Mesendoderm (in vitro differentiated cells): ENCODE measurements around the gene SEMA3B.
"Not testable (repeated sequence)": the region's sequence is repeated elsewhere in the genome, so short reads cannot be mapped to it uniquely, and the experiment has no call there.

Experiments
- DNase-seq: peaks from one replicate; pipeline ENCODE4 v3.0.0; 2013
- H2AK5ac ChIP-seq: 2 replicates; pipeline ENCODE4 v1.6.1; 2013; ENCODE audit warnings: low read length, inconsistent platforms
- H2BK120ac ChIP-seq: 2 replicates; pipeline ENCODE4 v1.6.1; 2013; ENCODE audit warnings: low read depth, mild to moderate bottlenecking, low read length, moderate library complexity, mixed read lengths
- H2BK15ac ChIP-seq: replicated peaks from 2 replicates; pipeline ENCODE4 v1.6.1; 2013; ENCODE audit warnings: low read depth, mild to moderate bottlenecking, moderate library complexity
- H2BK5ac ChIP-seq: 2 replicates; pipeline ENCODE4 v1.6.1; 2013; ENCODE audit warnings: low read length, inconsistent platforms
- H3K18ac ChIP-seq: 2 replicates; pipeline ENCODE4 v1.6.1; 2013; ENCODE audit warnings: mild to moderate bottlenecking, low read length, mixed read lengths
- H3K23ac ChIP-seq: one replicate; pipeline ENCODE4 v1.6.1; 2013; ENCODE audit warnings: low read length
- H3K27ac ChIP-seq: 2 replicates; pipeline ENCODE4 v1.5.1; 2013; ENCODE audit warnings: low read depth, mild to moderate bottlenecking, inconsistent platforms, low read length, moderate library complexity
- H3K27me3 ChIP-seq: 2 replicates; pipeline ENCODE4 v1.6.1; 2013; ENCODE audit warnings: low read length, control low read depth, mild to moderate bottlenecking, inconsistent platforms; ENCODE audit not compliant: insufficient read depth, poor library complexity
- H3K36me3 ChIP-seq: 2 replicates; pipeline ENCODE4 v1.6.1; 2013; ENCODE audit warnings: low read length, inconsistent platforms; ENCODE audit not compliant: control insufficient read depth, insufficient read depth
- H3K4ac ChIP-seq: one replicate; pipeline ENCODE4 v1.6.1; 2013; ENCODE audit warnings: low read depth, mild to moderate bottlenecking, low read length, moderate library complexity
- H3K4me1 ChIP-seq: 2 replicates; pipeline ENCODE4 v1.6.1; 2013; ENCODE audit warnings: low read depth, low read length, inconsistent platforms; ENCODE audit not compliant: control insufficient read depth
- H3K4me2 ChIP-seq: 2 replicates; pipeline ENCODE4 v1.6.1; 2013; ENCODE audit warnings: low read length
- H3K4me3 ChIP-seq: 2 replicates; pipeline ENCODE4 v1.5.1; 2013; ENCODE audit warnings: mild to moderate bottlenecking, low read length
- H3K56ac ChIP-seq: one replicate; pipeline ENCODE4 v1.6.1; 2013; ENCODE audit warnings: low read length
- H3K79me1 ChIP-seq: 2 replicates; pipeline ENCODE4 v1.6.1; 2013; ENCODE audit warnings: low read length, inconsistent platforms
- H3K79me2 ChIP-seq: 2 replicates; pipeline ENCODE4 v1.6.1; 2013; ENCODE audit warnings: mild to moderate bottlenecking, low read length; ENCODE audit not compliant: control insufficient read depth, insufficient read depth
- H3K9ac ChIP-seq: 2 replicates; pipeline ENCODE4 v1.6.1; 2013; ENCODE audit warnings: low read length, inconsistent platforms
- H4K5ac ChIP-seq: one replicate; pipeline ENCODE4 v1.6.1; 2013; ENCODE audit warnings: low read length
- H4K8ac ChIP-seq: one replicate; pipeline ENCODE4 v1.6.1; 2013; ENCODE audit warnings: low read depth, mild to moderate bottlenecking, control low read depth, low read length, moderate library complexity
- WGBS: extraction: QIAGEN DNeasy Blood & Tissue Kit; methylation state at CpG from one replicate; pipeline ENCODE4 v1.1.7; 2013; ENCODE audit warnings: low lambda C conversion rate, missing lambda C conversion rate; ENCODE audit not compliant: insufficient coverage; ENCODE audit errors: extremely low coverage; 5-methylcytosine and 5-hydroxymethylcytosine counted together

Gene SEMA3B

DNA sequence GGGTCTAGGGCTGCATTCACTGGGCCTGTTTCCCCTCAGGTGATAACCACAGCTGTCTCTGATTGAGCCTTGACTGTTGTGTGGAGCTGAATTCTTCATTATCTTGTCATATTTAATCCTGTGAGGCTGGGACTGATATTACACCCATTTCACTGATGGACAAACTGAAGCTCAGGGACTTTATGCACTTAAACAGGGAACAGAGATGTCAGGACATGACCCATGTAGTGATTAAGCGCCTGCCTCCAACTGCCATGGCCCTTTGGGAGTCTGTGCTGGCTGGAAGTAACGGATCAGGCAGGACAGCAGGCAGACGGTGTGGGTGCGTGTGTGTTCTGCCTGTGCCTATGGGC is 25.4 kb upstream of the SEMA3B start:
- H4K8ac ChIP-seq, result no peak overlapping the region
- no peak overlapping the region for H3K4me3 ChIP-seq
- WGBS, result no CpG with 5 or more reads among the region's 4 CpGs
- peaks cover 48% of the 10 kb centered on the region for H3K4me1 ChIP-seq
- no peak overlapping the region for H3K23ac ChIP-seq
- H3K27ac ChIP-seq, result peak overlapping the region; percentile 5
- no peak overlapping the region for H3K4ac ChIP-seq
- no peak overlapping the region for H2BK15ac ChIP-seq
- H3K9ac ChIP-seq, result peak overlapping the region; percentile 17
- H2AK5ac ChIP-seq, result no peak overlapping the region
- H3K56ac ChIP-seq, result peak overlapping the region; percentile 83
- no peaks in the 10 kb centered on the region for H3K27me3 ChIP-seq
- DNase-seq, result no peak
- H4K5ac ChIP-seq, result no peak overlapping the region
- no peak overlapping the region for H3K18ac ChIP-seq
- no peak overlapping the region for H2BK120ac ChIP-seq
- H3K79me2 ChIP-seq, result peaks cover 69% of the 10 kb centered on the region
- peak overlapping the region; percentile 20 for H2BK5ac ChIP-seq
- H3K4me2 ChIP-seq, result no peak overlapping the region
- H3K79me1 ChIP-seq, result peaks cover 36% of the 10 kb centered on the region
- no peaks in the 10 kb centered on the region for H3K36me3 ChIP-seq

- H3K27ac ChIP-seq, H2BK120ac ChIP-seq, DNase-seq, H3K4me3 ChIP-seq, H2BK15ac ChIP-seq, H4K5ac ChIP-seq, H3K9ac ChIP-seq, H3K23ac ChIP-seq, H3K4ac ChIP-seq, H2BK5ac ChIP-seq, H4K8ac ChIP-seq, H3K4me2 ChIP-seq, H3K36me3 ChIP-seq, H3K27me3 ChIP-seq, H3K18ac ChIP-seq: not testable (repeated sequence)
- Histone ChIP-seq H3K79me1 (peaks cover 40% of the 10 kb centered on the region), H3K79me2 (peaks cover 69% of the 10 kb centered on the region), H3K4me1 (peaks cover 41% of the 10 kb centered on the region), H3K56ac (peak overlapping the region; percentile 73), H2AK5ac (peak overlapping the region; percentile 17)
- WGBS, result no CpG with 5 or more reads among the region's 6 CpGs
These were observed 24.1 kb upstream of the SEMA3B start for GRCh38 chr3:50244813-50245212.

- H3K4me3 ChIP-seq, result no peak overlapping the region
These were observed 23.6 kb upstream of the SEMA3B start for GRCh38 chr3:50245251-50245745.

GRCh38 chr3:50245831-50246516 is 23.0 kb upstream of the SEMA3B start:
- Histone ChIP-seq H3K23ac (peak overlapping the region; percentile 92), H2BK5ac (peak overlapping the region; percentile 98), H3K4me2 (peak overlapping the region; percentile 35), H4K8ac (no peak overlapping the region), H3K9ac (peak overlapping the region; percentile 85), H3K4ac (peak overlapping the region; percentile 75), H3K79me2 (peaks cover 69% of the 10 kb centered on the region), H3K4me1 (peaks cover 33% of the 10 kb centered on the region), H3K79me1 (peaks cover 43% of the 10 kb centered on the region), H3K4me3 (no peak overlapping the region), H4K5ac (no peak overlapping the region), H3K36me3 (peaks cover 2% of the 10 kb centered on the region), H2BK120ac (peak overlapping the region; percentile 18), H3K56ac (peak overlapping the region; percentile 95), H3K18ac (peak overlapping the region; percentile 43), H2BK15ac (no peak overlapping the region), H3K27ac (peak overlapping the region; percentile 88), H2AK5ac (peak overlapping the region; percentile 99), H3K27me3 (no peaks in the 10 kb centered on the region)
- DNase-seq, result peak; percentile 97
- WGBS, result no CpG with 5 or more reads among the region's 25 CpGs

More at GRCh38 chr3:50245251-50245745, 23.6 kb upstream of the SEMA3B start:
- Histone ChIP-seq H3K23ac (no peak overlapping the region), H3K4me1 (peaks cover 36% of the 10 kb centered on the region), H2BK5ac (peak overlapping the region; percentile 82), H2BK120ac (no peak overlapping the region), H4K5ac (no peak overlapping the region), H2BK15ac (no peak overlapping the region), H4K8ac (no peak overlapping the region), H3K27ac (peak overlapping the region; percentile 88), H3K4ac (peak overlapping the region; percentile 75), H3K9ac (peak overlapping the region; percentile 25), H3K4me2 (no peak overlapping the region), H3K56ac (peak overlapping the region; percentile 85), H3K27me3 (no peaks in the 10 kb centered on the region), H3K36me3 (peaks cover under 1% of the 10 kb centered on the region), H3K79me1 (peaks cover 43% of the 10 kb centered on the region), H2AK5ac (peak overlapping the region; percentile 24), H3K18ac (peak overlapping the region; percentile 43), H3K79me2 (peaks cover 69% of the 10 kb centered on the region)
- WGBS, result no CpG with 5 or more reads among the region's 16 CpGs
- no peak for DNase-seq

GRCh38 chr3:50246517-50246954 is 22.4 kb upstream of the SEMA3B start:
- Histone ChIP-seq H3K56ac (peak overlapping the region; percentile 95), H3K4me3 (no peak overlapping the region), H4K5ac (no peak overlapping the region), H3K4me1 (peaks cover 29% of the 10 kb centered on the region), H3K79me1 (peaks cover 47% of the 10 kb centered on the region), H3K18ac (peak overlapping the region; percentile 6), H3K27ac (peak overlapping the region; percentile 88), H3K23ac (peak overlapping the region; percentile 98), H3K4me2 (peak overlapping the region; percentile 35), H2BK120ac (no peak overlapping the region), H3K36me3 (peaks cover 2% of the 10 kb centered on the region), H3K79me2 (peaks cover 70% of the 10 kb centered on the region), H3K27me3 (no peaks in the 10 kb centered on the region), H2BK15ac (no peak overlapping the region), H4K8ac (no peak overlapping the region), H3K4ac (peak overlapping the region; percentile 56), H2BK5ac (peak overlapping the region; percentile 98), H3K9ac (peak overlapping the region; percentile 85), H2AK5ac (peak overlapping the region; percentile 99)
- WGBS, result no CpG with 5 or more reads among the region's 10 CpGs
- DNase-seq, result peak; percentile 95
